NCI-H1105 (cell line): ENCODE measurements around the gene TMEM151A.
A peak's percentile ranks its signal among the peaks of the same experiment; 100 is the strongest.
"Not testable (repeated sequence)": the region's sequence is repeated elsewhere in the genome, so short reads cannot be mapped to it uniquely, and the experiment has no call there.

Experiments used
- DNase-seq: peaks from one replicate; lab custom pipeline; 2025; lab: John Stamatoyannopoulos, UW

TMEM151A gene

DNA sequence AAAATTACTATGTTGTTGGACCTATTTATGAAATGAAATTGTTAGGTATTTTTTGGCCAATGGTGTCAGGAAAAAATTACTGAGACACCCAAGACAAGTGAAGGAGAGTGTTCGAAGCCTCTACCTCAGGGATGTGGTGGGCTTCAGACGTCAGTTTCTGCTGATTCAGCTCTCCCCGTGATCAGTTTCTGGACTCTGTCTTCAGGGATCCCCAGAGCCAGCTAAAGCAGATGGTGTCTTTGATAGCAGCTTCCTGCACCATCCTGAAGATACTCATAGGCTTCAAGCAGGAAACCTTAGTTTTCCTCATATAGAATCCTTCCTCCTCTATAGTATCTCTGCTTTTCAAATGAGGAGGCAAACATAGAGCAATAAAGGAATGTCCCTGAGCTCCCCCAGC is 17.8 kb downstream of the TMEM151A start:
- no peak for DNase-seq

DNA sequence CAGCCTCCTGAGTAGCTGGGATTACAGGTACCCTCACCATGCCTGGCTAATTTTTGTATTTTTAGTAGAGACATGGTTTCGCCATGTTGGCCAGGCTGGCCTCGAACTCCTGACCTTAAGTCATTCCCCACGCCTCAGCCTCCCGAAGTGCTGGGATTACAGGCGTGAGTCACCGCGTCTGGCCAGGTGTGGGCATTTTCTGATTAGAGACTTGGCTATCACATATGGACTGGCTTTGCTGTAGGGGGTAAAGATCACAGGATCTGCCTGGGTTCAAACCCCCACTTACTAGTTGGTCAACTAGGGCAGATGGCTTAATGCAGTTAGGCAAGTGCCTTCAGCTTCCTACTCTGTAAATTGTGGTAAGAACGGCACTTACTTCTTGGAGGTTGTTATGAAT is 18.6 kb downstream of the TMEM151A start:
- no peak for DNase-seq

DNA sequence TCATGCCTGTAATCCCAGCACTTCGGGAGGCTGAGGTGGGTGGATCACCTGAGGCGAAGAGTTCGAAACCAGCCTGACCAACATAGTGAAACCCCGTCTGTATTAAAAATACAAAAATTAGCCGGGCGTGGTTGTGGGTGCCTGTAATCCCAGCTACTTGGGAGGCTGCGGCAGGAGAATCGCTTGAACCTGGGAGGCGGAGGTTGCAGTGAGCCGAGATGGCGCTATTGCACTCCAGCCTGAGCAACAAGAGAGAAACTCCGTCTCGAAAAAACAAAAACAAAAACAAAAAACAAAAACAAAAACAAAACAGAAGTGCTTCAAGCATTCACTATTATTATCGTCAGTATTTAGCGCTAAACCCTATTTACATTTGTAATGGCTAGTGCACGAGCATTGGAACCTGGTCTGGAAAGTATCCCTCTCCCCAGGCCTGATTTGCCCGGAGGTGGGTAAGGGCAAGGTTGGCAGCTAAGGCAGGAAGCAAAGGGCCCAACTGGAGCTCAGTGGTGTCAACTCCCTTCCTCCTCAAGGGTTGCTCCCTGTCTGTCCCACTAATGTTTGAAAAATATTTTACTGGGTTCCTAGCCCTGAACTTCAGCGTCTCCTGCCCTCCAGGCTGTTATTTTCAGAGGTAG is 19.2 kb downstream of the TMEM151A start:
- not testable (repeated sequence) for DNase-seq

DNA sequence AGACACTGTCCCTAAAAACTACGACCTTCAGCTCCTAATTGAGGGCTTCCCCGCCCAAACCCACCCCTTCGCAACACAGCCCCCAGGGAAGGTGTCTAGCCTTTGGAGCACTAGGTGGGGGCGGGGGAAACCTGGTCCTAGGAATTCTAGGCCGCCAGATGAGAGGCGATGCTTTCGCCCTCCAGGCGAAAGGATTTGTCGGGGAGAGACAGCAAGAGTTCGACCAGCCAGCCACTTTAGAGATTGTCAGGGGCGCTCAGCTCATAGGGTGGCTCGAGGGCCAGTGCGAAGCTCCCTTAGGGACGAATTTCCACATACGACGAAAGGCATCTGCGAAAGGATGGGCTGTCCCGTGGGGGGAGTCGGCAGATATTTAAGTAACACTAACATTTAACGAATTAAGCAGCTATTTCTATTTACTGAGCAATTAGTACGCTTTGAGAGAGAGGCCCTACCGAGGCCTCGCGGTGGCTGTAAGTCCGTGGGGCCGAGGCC is 19.8 kb downstream of the TMEM151A start:
- DNase-seq: no peak

DNA sequence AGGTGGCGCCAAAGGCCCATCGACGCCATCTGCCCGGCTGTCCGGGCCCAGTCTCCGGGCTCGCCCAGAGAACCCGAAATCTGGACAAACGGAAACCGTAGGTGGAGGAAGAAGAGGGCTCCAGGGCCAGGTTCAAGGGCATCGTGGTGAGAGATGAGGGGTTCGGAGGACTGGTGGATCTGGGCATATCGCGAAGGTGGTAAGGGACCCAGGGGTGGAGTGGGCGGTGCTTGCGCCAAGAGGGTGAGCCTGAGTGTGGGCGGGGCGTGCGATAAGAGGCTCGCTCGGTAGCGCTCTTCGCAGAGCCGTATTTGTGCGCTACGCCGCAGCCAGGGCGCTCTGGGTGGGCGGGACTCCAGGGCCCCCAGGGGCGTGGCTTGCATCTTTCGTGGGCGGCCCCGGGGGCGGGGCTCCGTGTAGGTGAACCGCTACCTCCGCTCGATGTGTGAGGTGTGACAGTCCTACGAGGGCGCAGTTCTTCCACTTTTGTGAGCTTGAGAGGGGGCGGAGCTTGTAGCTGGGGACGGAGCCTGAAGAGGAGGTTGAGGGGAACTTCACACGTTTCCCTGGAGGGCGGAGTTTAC is 20.4 kb downstream of the TMEM151A start:
- peak; percentile 97 for DNase-seq

- DNase-seq: peak; percentile 96
Measured at GRCh38 chr11:66312549-66313320, 21.0 kb downstream of the TMEM151A start.

- DNase-seq: no peak
Measured at GRCh38 chr11:66313321-66314185, 21.9 kb downstream of the TMEM151A start.

DNA sequence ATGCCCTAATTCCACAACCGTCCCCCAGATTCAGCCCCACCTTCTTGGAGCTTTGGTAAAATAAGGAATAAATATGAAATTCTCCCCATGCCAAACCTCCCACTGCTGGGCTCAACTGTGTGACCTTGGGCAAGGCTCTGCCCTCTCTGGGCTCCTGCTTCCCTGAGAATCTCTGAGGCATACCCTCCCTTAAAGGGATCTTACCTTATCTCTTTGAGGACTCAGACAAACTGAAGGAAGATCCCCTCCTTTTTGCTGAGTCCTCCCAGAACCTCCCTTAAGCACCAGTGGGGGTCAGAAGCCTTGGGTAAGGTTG is 22.4 kb downstream of the TMEM151A start:
- no peak for DNase-seq

DNA sequence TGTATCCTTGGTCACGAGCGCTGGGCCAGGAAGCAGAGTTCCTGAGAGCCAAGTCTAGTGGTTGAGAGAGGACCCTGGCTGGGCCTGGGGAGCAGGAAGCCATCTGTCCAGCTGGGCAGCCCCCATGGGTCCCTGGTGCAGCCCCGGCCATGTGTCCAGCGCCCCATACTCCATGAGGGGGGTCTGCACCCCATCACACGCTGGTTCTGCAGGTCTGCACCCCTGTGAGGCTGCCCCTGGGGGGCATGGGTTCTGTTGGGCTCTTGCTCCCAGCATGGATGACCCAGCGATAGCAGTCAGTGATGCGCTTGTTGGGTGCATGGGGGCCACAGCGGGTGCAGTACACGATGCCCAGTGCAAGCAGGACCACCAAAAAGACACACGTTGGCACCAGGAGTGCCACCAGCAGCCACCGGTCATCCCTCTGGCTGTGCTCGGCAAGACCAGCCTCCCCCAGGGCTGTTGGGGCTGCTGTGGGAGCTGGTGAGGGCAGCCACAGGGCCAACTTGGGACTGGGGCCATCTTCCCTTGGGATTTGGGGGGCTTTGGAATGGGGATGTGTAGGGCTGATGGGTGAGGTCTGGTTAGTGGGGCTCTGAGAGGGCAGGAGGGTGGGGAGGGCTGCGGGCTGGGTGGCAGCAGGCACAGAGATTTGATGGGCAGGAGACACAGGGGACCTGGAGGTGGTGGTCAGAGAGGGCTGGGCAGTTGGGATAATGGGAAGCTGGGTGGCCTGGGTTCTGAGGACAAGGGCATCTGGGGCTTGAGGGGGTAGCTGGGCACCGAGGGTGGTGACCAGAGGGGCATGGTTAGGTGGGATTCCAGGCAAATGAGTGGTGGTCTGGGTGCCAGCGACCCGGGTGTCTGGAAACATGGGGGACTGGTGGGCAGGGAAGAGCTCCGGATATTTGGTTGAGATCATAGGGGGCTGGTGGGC is 23.1 kb downstream of the TMEM151A start:
- DNase-seq: no peak

DNA sequence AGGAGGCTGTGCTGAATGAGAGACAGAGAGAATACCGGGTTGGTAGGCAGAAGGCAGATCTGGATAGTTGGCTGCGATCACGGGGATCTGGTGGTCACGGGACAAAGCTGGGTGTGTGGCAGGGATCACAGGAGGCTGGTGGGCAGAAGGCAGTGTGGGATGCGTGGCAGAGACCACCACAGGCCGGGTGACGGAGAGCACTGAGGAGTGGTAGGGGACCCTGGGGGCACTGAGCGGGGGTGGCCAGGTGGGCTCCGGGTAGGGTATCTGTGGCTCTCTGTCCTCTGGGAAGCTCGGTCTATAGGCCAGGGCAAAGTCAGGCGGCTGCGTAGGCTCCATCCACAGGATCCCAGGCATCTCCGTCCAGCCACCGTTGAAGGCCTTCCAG is 23.8 kb downstream of the TMEM151A start:
- DNase-seq: no peak

GRCh38 chr11:66315921-66316811 is 24.5 kb downstream of the TMEM151A start:
- DNase-seq: no peak

DNA sequence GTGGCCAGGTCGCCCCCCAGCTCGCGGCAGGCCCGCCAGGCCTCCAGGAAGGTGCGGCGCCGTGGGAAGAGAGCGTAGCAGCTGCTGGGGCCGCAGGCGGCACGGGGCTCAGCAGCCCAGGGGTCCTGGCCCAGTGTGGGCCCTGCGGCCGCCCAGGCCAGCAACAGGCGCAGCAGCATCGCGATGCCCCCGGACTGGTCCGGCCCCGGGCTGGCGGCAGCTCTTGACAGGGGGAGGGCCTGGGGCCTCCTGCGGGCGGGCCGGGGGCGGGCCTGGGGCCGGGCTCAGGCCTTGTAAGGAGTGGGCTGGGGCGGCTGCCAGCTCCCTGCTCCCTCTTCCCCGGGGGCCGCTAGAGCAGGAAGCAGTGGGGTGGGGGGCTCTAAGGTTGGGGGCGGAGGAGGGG is 25.2 kb downstream of the TMEM151A start, which contains the start of gene CD248:
TSS of gene CD248 (minus strand) at position 196 of the 403 bp plus-strand sequence. CDS start at position 179, 17 bp downstream.
- DNase-seq: no peak

- no peak for DNase-seq
Measured at GRCh38 chr11:66317322-66317722, 25.6 kb downstream of the TMEM151A start.

GRCh38 chr11:66317723-66318599 is 26.3 kb downstream of the TMEM151A start:
- DNase-seq: no peak

GRCh38 chr11:66318600-66318970 is 26.9 kb downstream of the TMEM151A start:
- no peak for DNase-seq

DNA sequence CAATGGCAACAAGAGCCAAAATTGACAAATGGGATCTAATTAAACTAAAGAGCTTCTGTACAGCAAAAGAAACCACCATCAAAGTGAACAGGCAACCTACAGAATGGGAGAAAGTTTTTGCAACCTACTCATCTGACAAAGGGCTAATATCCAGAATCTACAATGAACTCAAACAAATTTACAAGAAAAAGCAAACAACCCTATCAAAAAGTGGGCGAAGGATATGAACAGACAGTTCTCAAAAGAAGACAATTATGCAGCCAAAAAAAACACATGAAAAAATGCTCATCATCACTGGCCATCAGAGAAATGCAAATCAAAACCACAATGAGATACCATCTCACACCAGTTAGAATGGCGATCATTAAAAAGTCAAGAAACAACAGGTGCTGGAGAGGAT is 28.6 kb downstream of the TMEM151A start:
- DNase-seq: not testable (repeated sequence)

GRCh38 chr11:66320748-66321147 is 29.1 kb downstream of the TMEM151A start:
- not testable (repeated sequence) for DNase-seq

DNA sequence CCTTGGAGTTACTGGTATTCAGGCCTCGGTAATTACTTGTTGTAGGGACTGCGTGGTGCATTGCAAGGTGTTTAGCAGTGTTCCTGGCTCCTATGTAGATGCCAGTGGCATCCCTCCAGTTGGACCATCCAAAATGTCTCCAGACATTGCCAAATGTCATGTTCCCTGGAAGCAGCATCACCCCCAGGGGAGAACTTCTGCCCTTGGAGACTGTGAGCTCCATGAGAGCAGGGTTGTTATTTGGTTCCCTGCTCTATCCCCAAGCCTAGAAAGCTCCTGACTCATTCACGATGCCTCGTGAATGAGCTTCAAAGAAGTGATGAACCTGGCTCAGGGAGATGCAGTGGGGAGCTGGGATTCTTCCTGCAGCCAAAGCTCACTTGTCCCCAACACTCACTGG is 29.9 kb downstream of the TMEM151A start:
- no peak for DNase-seq
